Measurements from ENCODE around the gene DDX43.
"Not testable (repeated sequence)": the region's sequence is repeated elsewhere in the genome, so short reads cannot be mapped to it uniquely, and the experiment has no call there.

DDX43 gene

DNA sequence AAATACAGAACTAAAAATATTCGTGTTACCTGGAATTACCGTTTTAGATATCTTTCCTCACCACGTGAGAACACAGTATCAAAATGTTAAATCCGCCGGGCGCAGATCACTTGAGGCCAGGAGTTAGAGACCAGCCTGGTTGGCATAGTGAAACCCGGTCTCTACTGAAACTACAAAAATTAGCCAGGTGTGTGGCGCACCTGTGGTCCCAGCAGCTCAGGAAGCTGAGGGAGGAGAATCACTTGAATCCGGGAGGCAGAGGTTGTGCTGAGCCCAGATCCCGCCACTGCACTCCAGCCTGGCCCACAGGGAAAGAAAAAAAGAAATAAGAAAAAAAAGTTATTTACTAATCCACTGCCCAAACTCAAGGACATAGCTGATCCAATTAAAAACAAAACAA is 4.8 kb upstream of the DDX43 start:
- no peak for DNase-seq

DNA sequence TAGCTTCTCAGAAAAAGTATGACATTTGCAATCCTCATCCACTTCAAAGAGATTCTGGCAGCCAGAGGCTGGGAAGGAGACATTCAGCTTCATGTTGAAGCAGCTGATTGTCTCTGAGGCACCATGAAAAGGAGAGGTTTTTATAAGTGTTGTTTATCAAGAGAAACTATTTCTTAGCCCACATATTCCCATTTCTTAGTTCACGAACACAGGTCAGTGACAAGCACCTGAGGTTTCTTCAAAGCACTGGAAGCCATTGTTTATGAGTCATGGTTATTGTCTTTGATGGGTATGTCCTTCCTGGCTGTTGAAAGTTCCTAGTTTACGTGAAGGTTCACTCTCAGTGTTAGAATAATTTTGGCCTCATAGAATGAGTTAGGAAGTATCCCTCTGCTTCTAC is 3.0 kb upstream of the DDX43 start:
- DNase-seq = no peak

DNA sequence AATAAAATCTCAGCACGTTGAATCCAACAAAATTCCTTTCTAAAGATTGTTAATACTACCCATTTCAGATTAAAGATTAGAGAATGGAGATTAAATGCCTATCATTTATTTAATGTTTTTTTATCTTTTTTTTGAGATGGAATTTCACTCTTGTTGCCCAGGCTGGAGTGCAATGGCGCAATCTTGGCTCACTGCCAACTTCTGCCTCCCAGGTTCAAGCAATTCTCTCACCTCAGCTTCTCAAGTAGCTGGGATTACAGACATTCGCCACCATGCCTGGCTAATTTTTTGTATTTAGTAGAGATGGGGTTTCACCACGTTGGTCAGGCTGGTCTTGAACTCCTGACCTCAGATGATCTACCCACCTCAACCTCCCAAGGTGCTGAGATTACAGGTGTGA is 2.4 kb upstream of the DDX43 start:
- DNase-seq = not testable (repeated sequence)

DNA sequence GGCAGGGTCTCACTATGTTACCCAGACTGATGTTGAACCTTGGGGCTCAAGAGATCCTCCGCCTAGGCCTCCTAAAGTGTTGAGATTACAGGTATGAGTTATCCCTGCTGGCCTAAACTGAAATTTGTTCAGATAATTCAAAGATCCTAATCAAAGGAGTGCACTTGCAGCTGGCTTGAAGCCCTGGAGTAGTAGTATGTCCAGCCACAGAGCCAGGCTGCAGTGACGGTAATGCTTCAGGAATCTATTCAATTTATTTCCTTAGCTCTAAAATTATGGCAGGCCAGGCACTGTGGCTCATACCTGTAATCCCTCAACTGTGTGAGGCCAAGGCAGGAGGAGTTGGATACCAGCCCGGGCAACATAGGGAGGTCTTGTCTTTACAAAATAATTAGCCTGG is 1.4 kb upstream of the DDX43 start:
- DNase-seq = no peak

DNA sequence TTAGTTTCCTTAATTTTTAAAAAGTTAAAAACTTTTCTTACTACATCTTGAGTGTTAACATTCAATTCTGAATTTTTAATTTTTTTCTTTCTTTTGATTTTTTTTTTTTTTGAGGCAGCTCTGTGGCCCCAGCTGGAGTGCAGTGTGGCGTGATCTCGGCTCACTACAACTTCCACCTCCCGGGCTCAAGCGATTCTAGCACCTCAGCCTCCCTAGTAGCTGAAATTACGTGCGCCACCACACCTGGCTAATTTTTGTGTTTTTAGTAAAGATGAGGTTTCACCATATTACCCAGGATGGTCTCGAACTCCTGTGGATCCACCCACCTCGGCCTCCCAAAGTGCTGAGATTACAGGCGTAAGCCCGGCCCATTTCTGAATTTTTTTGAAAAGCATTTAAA is 1.2 kb downstream of the DDX43 start:
- DNase-seq = no peak

DNA sequence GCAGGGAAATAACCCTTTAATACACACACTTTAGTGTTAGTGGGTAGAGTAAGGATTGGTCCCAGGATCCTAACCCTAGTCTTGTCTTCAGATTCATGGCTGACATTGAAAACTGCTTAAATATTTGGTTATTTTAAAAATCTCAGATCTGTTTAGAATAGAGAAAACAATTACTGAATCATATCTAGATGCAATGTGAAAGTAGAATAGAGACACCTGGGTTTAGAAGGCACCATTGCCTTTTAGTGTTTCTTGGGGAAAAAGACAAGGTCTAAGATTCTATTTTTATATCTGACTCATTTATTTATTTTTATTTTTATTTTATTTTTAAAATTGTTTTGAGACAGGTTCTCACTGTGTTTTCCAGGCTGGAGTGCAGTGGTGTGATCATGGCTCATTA is 6.0 kb downstream of the DDX43 start:
- DNase-seq = no peak

DNA sequence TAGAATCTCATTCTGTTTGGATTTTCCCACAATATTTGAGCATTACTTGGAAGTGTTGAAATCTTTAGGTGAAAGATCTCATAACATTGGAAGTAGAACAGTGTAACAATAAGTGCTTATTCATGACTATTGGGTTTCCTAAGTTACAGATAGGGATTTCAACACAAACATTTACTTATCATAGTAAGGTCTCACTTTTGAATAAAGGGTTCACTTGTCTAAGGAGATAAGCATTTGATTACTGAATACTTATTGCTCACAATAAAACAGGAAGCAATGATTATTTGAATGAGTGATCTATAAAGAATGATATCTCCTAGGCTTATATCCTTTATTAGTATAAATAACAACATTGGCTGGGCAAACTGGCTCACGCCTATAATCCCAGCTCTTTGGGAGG is 14.8 kb downstream of the DDX43 start:
- no peak for DNase-seq

DNA sequence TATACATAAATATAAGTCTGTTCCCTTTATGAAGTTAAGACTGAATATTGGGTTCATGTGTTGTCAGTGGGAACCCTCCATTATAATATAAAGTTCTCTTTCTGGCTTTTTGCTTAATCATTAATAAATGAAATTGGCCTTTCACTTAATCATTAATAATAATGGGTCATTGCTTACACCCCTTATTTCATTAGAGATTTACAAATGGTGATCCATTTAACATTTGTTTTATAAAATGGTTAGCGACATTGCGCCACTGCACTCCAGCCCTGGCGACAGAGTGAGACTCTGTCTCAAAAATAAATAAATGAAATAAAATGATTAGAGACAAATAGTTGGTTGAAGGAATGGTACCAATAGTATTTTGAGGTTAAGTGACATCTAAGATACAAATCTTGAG is 18.5 kb downstream of the DDX43 start:
- no peak for DNase-seq

DNA sequence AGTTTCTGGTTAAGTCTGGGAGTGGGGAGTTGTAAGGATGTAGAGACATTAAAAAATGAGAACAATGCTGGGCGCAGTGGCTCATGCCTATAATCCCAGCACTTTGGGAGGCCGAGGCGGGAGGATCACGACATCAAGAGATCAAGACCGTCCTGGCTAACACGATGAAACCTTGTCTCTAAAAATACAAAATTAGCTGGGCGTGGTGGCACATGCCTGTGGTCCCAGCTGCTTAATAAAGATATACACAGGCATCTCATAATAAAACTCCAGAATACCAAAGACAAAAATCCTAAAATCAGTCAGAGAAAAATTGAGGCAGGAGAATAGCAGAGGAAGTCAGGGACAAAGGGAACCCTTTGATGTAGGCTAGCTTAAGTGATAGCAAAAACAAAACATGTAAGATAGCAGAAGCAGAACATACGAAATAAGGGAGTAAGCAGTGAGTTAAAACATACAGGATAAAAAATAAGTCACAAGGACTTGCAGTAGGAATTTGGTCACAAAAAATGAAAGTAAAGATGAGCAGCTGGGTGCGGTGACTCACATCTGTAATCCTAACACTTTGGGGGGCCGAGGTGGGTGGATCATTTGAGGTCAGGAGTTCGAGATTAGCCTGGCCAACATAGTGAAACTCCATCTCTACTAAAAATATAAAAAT is 23.6 kb downstream of the DDX43 start:
- DNase-seq = no peak

DNA sequence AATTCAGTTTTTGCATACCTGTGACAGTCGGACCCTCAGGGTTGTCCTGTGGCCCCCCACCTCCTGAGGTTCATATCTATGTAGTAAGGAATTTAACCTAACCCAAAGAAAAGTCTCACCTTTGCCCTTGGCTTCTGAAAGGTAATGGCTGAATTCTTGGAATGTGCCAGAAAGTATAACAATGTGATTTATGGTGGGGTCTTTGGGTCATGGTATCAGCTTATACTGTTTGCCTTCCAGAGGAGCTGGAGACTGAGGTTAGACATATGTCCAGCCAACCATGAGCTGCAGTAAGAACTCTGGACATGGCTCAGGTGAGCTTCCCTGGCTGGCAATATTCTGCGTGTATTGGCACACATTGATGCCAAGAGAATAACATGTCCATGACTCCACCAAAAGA is 26.9 kb downstream of the DDX43 start:
- no peak for DNase-seq

DNA sequence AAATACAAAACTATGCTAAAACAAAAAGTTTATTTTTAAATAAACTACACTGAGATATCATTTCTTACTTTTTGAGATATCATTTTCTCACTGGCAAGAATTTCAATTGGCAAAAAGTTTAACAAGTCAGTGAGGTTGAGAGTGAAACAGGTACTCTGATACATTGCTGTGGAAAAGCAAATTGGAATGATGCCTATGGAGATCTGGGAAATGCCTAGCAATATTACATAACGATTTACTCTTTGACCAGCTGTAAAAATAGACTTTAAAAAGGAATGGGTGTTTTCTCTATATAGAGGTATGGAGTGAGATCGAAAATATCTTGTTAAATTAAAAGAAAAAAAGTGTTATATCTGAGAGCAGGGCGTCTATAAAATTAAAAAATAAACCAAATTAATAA is 40.6 kb downstream of the DDX43 start:
- no peak for DNase-seq

DNA sequence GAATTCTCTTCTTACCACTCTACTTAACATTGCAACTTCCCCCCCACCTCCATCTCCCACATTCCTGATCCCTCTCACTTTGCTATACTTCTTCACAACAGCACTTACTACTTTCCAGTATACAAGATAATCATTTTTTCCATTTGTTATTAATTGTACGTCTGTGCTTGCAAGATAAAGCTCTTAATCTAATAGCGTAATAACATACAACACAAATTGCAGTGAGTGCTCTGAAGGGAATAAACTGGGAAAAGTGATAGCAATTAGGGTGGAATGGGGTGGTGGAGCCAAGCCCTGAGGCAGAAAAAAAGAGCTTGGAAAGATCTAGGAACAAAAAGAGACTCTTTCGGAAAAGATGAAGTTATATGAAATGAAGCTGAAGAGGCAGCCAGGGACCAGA is 48.9 kb downstream of the DDX43 start:
- DNase-seq = no peak

DNA sequence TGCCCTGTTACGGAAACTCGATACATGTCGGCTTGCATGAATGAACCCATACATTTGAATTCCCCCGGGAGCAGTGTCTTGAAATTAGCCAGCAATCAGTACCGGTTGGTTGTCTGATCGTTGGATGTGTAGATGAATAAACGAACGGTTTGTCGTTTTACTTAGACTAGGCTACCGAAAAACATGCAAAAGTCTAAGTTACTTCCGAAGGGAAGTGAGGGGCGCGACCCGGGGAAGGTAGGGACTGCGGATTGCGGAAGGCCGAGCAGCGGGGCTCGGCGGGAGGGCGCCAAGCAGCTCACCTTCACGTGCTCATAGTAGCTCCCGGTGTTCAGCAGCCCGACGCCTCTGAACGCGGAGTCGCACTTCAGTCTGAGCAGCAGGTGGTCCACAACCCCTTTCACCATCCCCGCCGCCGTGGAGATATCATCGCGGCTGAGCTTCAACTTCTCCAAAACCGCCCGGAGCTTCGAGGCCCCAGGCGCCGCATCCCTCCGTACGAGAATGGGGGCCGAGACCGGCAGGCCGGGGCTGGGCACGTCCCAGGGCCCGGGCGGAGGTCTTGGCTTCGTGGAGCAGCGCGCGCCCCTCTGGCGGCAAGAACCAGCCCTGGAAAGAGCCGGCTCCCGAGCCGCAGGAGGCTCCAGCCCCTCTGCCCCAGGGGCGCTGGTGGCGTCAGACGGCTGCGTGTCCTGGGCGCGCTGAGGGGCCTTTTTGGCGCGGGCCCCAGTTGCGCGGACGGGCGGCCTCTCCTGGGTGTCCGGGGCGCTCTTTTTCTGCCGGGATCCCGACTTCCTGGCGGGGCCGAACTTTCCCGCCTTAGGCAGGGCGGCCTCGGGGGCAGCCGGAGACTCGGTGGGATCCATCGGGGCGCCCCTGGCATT is 56.8 kb downstream of the DDX43 start:
- DNase-seq = peak; percentile 87

DNA sequence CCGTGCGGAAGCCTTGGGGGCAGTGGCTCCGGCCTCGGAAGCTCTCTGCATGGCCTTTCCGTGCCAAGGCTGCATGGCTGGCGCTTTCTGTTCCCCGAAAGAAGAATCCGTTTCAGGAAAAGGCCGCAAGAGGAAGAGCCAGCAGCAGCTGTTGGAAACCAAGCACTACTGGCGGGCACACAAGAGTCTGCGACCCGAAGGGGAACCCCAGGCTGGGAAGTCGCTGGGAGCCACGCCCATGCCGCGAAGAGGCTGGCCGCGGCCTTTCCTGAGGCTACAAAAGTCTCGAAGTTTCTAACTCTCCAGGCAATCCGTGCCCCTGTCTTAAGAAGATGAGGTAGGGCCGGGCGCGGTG is 57.5 kb downstream of the DDX43 start, which contains the start of gene CGAS:
CGAS (minus strand) TSS at position 191 of the 355 bp plus-strand sequence; CDS start at position 75, 116 bp downstream.
- DNase-seq = no peak

DNA sequence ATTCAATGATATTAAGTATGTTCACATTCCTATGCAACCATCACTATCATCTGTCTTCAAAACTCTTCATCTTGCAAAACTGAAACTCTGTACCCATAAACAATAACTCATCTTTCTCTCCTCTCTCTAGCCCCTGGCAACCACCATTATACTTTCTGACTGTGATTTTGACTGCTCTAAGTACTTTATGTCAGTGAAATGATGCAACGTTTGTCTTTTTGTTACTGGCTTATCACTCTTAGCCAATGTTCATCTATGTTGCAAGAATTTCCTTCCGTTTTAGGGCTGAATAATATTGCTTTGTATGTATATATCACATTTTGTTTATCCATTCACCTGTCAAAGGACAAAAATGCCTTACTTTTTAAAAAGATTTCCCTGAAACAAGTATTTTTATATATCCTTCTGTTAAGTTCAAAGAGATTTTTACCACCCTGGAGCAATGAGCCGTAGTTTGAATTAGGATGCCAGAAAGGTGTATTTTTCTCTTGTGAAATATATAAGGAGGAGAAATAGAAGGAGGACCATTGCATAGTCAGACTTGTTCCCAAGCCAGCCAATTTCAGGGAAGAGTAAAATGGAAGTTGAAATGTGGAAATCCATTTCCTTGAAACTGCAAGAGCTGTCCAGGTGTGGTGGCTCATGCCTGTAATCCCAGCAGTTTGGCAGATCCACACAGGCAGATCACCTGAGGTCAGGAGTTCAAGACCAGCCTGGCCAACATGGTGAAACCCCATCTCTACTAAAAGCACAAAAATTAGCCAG is 61.4 kb downstream of the DDX43 start:
- no peak for DNase-seq

DNA sequence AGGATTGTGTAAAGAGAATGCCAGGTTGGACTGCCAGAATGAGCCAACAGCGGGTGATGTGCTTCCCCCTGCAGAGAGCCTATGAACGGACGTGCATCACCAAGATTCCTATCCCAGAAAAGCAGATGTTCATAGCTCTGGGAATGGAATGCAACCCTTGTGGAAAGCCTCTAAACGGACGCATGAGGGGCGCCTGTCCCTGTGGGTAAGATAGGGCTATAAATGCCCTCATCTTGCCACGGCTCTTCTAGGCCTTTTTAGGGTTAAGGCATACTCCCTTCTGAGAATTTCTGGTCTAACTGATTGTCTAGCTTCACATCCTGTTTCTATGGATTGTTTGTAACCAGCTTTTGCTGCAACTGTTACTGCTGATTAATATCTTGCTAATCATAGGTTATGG is 64.8 kb downstream of the DDX43 start:
- DNase-seq = not testable (repeated sequence)

DNA sequence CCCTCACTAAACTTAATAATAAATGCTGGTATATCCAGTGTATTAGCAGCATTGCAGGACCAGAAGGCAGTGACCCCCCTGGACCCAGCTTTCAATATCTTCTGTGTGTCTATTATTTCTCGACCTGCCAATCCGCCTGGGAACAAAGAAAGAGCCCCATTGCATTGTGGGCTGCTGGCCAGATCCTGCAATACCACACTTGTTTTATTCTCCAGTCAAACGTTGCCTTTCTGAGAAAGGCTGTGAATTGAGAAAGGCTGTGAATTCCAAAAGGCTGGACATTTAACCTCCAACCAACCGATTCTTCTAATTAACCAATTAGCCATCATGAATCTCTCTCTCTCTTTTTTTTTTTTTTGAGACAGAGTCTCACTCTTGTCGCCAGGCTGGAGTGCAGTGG is 65.4 kb downstream of the DDX43 start:
- DNase-seq = peak; percentile 50

DNA sequence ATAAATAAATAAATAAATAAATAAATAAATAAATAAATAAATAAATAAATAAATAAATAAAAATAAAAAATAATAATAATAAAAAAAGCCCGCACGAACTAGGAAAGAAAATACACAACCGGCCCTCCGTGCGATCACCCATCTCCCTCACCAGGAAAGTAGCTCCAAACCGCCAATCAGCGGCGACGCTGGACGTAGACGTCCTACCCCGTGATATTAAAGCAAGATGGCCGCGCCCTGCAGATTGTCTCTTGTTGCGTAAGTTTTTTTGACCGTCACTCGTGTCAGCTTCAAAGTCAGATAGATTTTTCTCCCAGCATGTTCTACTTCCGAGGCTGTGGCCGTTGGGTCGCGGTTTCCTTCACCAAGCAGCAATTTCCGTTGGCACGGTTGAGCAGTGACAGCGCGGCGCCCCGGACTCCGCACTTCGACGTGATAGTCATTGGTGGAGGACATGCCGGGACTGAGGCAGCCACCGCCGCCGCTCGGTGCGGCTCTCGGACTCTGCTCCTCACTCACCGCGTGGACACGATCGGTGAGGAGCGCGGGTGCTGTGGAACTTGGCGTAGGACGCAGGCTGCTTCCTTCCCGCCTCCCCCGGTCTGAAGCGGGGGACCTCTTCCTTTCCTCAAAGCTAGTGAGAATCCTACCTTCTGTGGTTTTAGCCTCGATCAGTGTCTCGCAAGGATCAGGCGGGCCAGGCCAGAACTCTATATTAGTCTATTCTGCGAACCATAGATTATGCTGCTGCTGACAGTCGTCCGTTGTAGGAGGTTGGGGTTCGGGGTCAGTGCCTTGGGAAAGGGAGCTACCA is 67.1 kb downstream of the DDX43 start, which contains the start of gene MTO1:
MTO1 (plus strand) TSS at position 201 of the 814 bp plus-strand sequence; CDS start at position 319, 118 bp downstream.
- peak; percentile 94 for DNase-seq

Measured in retina (tissue), 1 donor.